ENCODE results near the gene COX6A2. TPM values are rescaled to one million over a fixed set of nuclear protein-coding genes. Genes with fewer than 3 reads are reported as not detected.

COX6A2 gene
- total and polyA plus RNA-seq, 2 donors (not counting 3 experiments of a cell fraction or from before 2014, with no cell fraction given) = not detected

GRCh38 chr16:31440516-31441184, 12.5 kb upstream of the COX6A2 start:
- ChIA-PET POLR2A (no interaction called here), CTCF (interaction anchor here (1.2 to 2.4 kb wide), 3 partner anchors 10 to 456 kb away, joined by 3 to 7 read pairs (median 6); no protein-coding TSS in a partner anchor)
- dilution Hi-C loops (cut with MboI; ENCODE audit: extremely low pct_ligation_motif_present, low sequenced_read_pairs) (no loop called here), intact Hi-C loops (cut with micrococcal nuclease) (loop anchor here (1.0 to 5.0 kb wide), 3 partner anchors 257 to 427 kb away; partner anchors contain the start of gene KAT8)
- Histone ChIP-seq H3K9ac (replicated peaks; ENCODE audit: extremely low read depth, insufficient read depth, low read length) (no peak overlapping the region), H3K9me3 (replicated peaks; ENCODE audit: control insufficient read depth, insufficient read depth, low read length) (no peaks in the 10 kb centered on the region), H3K27me3 (ENCODE audit: control insufficient read depth in 2 of 2, insufficient read depth in 2 of 2, low read length in 2 of 2) (peaks cover 3 to 11% of the 10 kb centered on the region in 2 experiments), H3K4me1 (ENCODE audit: control insufficient read depth, extremely low read depth, insufficient read depth, low read length) (no peaks in the 10 kb centered on the region), H3K4me3 (replicated peaks in 1 of 3; ENCODE audit: insufficient read depth in 1 of 3, low read depth in 1 of 3, low read length in 3 of 3) (no peak overlapping the region), H4K20me1 (replicated peaks; ENCODE audit: control insufficient read depth, extremely low read depth, insufficient read depth, low read length) (no peaks in the 10 kb centered on the region), H3K4me2 (ENCODE audit: insufficient read depth, low read length) (no peak overlapping the region), H3K9me1 (replicated peaks; ENCODE audit: control insufficient read depth, extremely low read depth, insufficient read depth, low read length) (no peaks in the 10 kb centered on the region), H3K79me2 (ENCODE audit: control insufficient read depth, insufficient read depth, low read length) (no peaks in the 10 kb centered on the region), H3K36me3 (ENCODE audit: control insufficient read depth in 2 of 2, extremely low read depth in 1 of 2, insufficient read depth in 2 of 2, low read length in 2 of 2) (no peaks in the 10 kb centered on the region), H2AFZ (ENCODE audit: low read depth, low read length) (no peak overlapping the region), H3K27ac (ENCODE audit: insufficient read depth, low read depth, low read length) (no peak overlapping the region)
- BruUV-seq (replicated peaks) = no TSS peak
- TF ChIP-seq JUN (IDR thresholded peaks at IDR 0.05; ENCODE audit: borderline replicate concordance, insufficient read depth, insufficient read length, low read depth) = no peak
- no peak for TF ChIP-seq POLR2A (IDR thresholded peaks at IDR 0.05; ENCODE audit: low read depth, low read length)
- TF ChIP-seq POLR2AphosphoS5 (IDR thresholded peaks at IDR 0.05; ENCODE audit: insufficient read depth, low read depth, low read length) = no peak
- DNase-seq (ENCODE audit: low read depth, low spot score) = no peak
- FAIRE-seq = peak; percentile 15

GRCh38 chr16:31439519-31439918, 11.4 kb upstream of the COX6A2 start:
- Histone ChIP-seq H3K27ac (ENCODE audit: insufficient read depth, low read depth, low read length) (no peak overlapping the region), H3K4me3 (replicated peaks in 1 of 3; ENCODE audit: insufficient read depth in 1 of 3, low read depth in 1 of 3, low read length in 3 of 3) (no peak overlapping the region), H3K4me1 (ENCODE audit: control insufficient read depth, extremely low read depth, insufficient read depth, low read length) (no peaks in the 10 kb centered on the region), H3K27me3 (ENCODE audit: control insufficient read depth in 2 of 2, insufficient read depth in 2 of 2, low read length in 2 of 2) (peaks cover 3 to 11% of the 10 kb centered on the region in 2 experiments), H4K20me1 (replicated peaks; ENCODE audit: control insufficient read depth, extremely low read depth, insufficient read depth, low read length) (no peaks in the 10 kb centered on the region), H3K4me2 (ENCODE audit: insufficient read depth, low read length) (no peak overlapping the region), H2AFZ (ENCODE audit: low read depth, low read length) (no peak overlapping the region), H3K9me3 (replicated peaks; ENCODE audit: control insufficient read depth, insufficient read depth, low read length) (no peaks in the 10 kb centered on the region), H3K9ac (replicated peaks; ENCODE audit: extremely low read depth, insufficient read depth, low read length) (no peak overlapping the region), H3K79me2 (ENCODE audit: control insufficient read depth, insufficient read depth, low read length) (no peaks in the 10 kb centered on the region), H3K36me3 (ENCODE audit: control insufficient read depth in 2 of 2, extremely low read depth in 1 of 2, insufficient read depth in 2 of 2, low read length in 2 of 2) (no peaks in the 10 kb centered on the region), H3K9me1 (replicated peaks; ENCODE audit: control insufficient read depth, extremely low read depth, insufficient read depth, low read length) (no peaks in the 10 kb centered on the region)
- ChIA-PET CTCF (interaction anchor here (1.2 to 2.4 kb wide), 2 partner anchors 9 to 455 kb away, joined by 6 to 7 read pairs; no protein-coding TSS in a partner anchor), POLR2A (interaction anchor here (1.1 kb wide), 1 partner anchor 323 kb away, joined by 3 read pairs; no protein-coding TSS in a partner anchor)
- BruUV-seq (replicated peaks) = no TSS peak
- FAIRE-seq (no peak), DNase-seq (ENCODE audit: low read depth, low spot score) (no peak)
- dilution Hi-C loops (cut with MboI; ENCODE audit: extremely low pct_ligation_motif_present, low sequenced_read_pairs) = no loop called here
- no peak for TF ChIP-seq EZH2 (IDR thresholded peaks at IDR 0.05; ENCODE audit: borderline replicate concordance, low read depth, low read length, severe bottlenecking)
- TF ChIP-seq MAX (IDR thresholded peaks at IDR 0.05; ENCODE audit: insufficient read depth, insufficient read length) = no peak
- TF ChIP-seq MYC (IDR thresholded peaks at IDR 0.05; ENCODE audit: low read depth, low read length) = no peak
- TF ChIP-seq POLR2AphosphoS5 (IDR thresholded peaks at IDR 0.05; ENCODE audit: insufficient read depth, low read depth, low read length) = no peak
- TF ChIP-seq POLR2A (IDR thresholded peaks at IDR 0.05; ENCODE audit: low read depth, low read length) = no peak
- TF ChIP-seq GATA2 (IDR thresholded peaks at IDR 0.05; ENCODE audit: insufficient read depth, insufficient read length, low read depth, low read length) = no peak
- no peak for TF ChIP-seq JUN (IDR thresholded peaks at IDR 0.05; ENCODE audit: borderline replicate concordance, insufficient read depth, insufficient read length, low read depth)
- no peak for TF ChIP-seq CTCF (IDR thresholded peaks at IDR 0.05; ENCODE audit: extremely low read depth in 1 of 2, insufficient read depth in 1 of 2, low read depth in 1 of 2, low read length in 2 of 2)
- TF ChIP-seq FOS (IDR thresholded peaks at IDR 0.05; ENCODE audit: borderline replicate concordance, insufficient read depth, low read length) = no peak
- intact Hi-C loops (cut with micrococcal nuclease) = no loop called here
